Bronchus fibroblast of lung (primary cell): ENCODE results near the gene POLR2E. TPM values are rescaled to one million over a fixed set of nuclear protein-coding genes. Genes with fewer than 3 reads are reported as not detected.

Experiments
- total RNA-seq: library from RNA; depleted of rRNA; stranded (reverse); fragments of >200 nt; gene quantifications from 2 replicates; pipeline ENCODE4 v1.2.3, GENCODE V29; 2015

POLR2E gene
- 300 TPM in 2 replicates for total RNA-seq

DNA sequence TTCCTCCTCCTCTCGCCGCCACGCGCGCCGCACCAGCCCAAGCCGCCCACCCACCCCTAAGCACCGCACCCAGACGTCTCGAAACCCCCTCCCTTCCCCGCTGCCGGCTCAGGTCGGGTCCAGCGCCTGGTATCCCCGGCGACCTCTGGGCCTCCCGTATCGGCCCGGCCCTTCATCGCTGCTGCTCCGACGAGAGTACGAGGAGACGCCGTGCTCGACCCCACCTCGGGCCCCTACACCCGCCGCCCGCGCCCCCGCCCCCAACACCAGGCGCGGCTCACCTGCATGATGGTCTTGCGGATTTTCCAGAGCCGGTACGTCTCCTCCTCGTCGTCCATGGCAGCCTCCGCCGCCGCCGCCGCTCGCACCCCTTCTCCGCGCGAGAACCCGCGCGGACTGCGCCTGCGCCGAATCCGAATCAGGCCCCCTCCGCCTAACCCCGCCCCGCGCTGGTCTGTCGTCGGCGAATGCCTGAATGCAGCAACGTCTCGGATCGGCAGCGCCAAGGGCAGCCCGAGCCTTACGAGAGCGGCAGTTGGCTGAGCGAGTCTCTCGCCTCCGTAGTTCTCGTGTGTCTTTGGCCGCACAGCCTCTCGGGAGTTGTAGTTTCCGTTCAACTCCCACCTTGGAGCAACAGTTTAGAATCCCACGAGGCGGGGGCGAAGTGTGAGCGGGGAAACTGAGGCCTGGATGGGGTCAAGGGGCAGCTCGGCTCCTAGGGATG, at the start of gene POLR2E:
POLR2E (minus strand) TSS at position 398 of the 724 bp plus-strand sequence; CDS start at position 338, 60 bp downstream.

DNA sequence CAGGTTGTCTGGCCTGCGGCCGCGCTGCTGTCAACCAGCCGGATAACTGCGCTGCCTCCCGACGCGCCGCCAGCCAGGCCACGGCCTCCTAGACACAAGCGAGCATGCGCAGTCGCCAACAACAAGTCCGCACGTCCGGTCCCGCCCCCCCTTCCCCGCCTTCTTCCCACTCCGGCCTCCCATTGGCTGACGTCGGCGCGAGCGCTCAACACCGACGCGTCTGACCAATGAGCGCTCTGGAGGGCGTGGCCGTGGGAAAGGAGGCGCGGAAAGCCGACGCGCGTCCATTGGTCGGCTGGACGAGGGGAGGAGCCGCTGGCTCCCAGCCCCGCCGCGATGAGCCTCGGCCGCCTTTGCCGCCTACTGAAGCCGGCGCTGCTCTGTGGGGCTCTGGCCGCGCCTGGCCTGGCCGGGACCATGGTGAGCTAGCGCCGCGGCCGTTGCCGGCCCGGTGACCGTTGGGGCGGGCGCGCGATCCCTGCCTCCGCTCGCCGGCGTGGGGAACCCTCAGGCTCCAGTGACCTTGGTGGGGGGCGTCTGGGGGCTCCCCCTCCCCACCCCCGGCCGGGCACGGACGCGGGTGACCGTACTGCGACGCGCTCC, 8.6 kb upstream of the POLR2E start, which contains the start of gene GPX4:
GPX4 (plus strand) TSS at position 287 of the 603 bp plus-strand sequence; CDS start at position 337, 50 bp downstream.

DNA sequence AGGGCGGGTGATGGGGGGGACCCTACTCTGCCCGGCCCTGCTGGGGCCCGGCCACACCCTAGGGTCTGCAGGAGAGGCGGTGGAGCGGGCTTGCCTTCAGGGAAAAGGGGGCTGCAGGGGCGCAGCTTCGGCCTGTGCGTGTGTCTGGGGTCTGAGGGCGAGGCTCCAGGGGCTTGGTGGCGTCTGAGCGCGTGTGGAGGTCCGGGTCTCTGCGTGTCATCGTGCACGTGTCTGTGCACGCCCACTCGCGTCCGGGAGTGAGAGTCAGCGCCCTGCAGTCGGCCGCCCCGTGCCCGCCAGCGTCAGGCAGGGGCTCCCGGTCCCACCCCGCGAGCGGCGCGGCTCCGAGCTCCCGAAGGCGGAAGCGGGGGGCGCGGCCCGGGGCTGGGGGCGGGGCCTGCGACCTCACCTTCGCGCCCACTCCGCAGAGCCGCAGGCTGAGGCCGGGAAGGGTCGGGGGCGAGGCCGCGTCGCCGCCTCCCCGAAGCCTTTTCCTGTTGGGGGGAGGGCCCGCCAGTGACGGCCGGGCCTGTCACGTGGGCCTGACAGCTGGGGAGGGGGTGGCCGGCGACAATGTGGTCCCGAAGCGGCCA, 28.3 kb downstream of the POLR2E start, which contains the start of gene ARHGAP45:
ARHGAP45 (plus strand) TSS at position 420 of the 593 bp plus-strand sequence. CDS start 239 bp downstream, outside the sequence.

DNA sequence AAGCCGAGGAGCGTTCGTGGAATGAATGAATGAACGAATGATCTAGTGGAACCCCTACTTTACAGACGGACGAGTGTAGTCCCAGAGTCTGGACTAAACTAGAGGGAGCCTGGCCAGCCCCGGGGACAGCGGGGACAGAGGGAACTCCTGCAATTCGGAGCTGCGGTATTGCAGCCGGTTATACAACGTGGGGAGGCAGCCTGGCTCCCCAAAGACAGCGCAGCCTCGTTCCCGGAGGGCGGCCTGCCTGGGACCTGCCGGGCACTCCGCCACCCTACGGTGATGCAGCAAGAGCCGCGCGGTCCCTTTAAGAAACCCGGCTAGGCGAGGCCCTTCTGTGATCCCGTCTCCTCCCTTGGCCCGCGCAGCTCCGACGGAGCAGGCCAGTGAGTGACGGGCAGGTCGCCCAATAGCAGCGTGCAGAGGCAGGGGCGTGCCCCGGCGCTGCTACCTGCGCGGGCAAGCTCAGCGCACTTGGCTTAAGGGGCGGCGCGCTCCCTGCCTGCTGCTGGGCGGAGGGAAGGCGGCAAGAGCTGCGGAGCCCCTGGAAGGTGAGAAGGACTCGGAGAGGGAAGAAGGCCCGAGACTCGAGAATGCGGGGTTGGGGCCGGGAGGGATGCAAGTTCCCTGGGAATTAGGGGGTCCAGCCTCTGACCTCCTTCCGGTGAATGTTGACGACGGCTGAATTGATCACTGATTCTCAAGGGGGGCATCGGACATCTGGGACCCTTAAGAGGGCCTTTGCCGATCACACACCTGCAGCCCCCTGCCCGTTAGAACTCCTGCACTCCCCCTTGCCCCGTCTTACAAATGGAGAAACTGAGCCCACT, 55.3 kb downstream of the POLR2E start, which contains the start of gene ABCA7:
ABCA7 (plus strand) TSS at position 462 of the 830 bp plus-strand sequence. CDS start 1,255 bp downstream, outside the sequence.

Other genes starting within 250 kb of the POLR2E start
- gene ELANE, start 243.1 kb downstream of the POLR2E start, total RNA-seq, result 0.15 and 0.50 TPM in 2 replicates
- gene CFD, start 235.7 kb downstream of the POLR2E start, total RNA-seq, result 7.0 and 7.6 TPM in 2 replicates
- gene MED16, start 202.2 kb downstream of the POLR2E start, total RNA-seq, result 48.6 and 50.4 TPM in 2 replicates
- gene RNU6-9, start 201.9 kb downstream of the POLR2E start, total RNA-seq, result not detected in 2 replicates
- gene R3HDM4, start 182.2 kb downstream of the POLR2E start, total RNA-seq, result 35.1 and 38.0 TPM in 2 replicates
- gene KISS1R, start 178.0 kb downstream of the POLR2E start, total RNA-seq, result not detected in 2 replicates
- gene ARID3A, start 169.3 kb downstream of the POLR2E start, total RNA-seq, result 6.7 and 8.7 TPM in 2 replicates
- gene WDR18, start 111.0 kb downstream of the POLR2E start, total RNA-seq, result 80.5 and 86.7 TPM in 2 replicates
- 0.17 and 3.1 TPM in 2 replicates for gene GRIN3B, start 95.0 kb downstream of the POLR2E start, total RNA-seq
- gene TMEM259, start 74.3 kb downstream of the POLR2E start, total RNA-seq, result 115 and 128 TPM in 2 replicates
- gene RNU6-2, start 73.9 kb downstream of the POLR2E start, total RNA-seq, result not detected in 2 replicates
- gene CNN2, start 68.8 kb downstream of the POLR2E start, total RNA-seq, result 303 and 326 TPM in 2 replicates
- gene ABCA7, start 55.3 kb downstream of the POLR2E start, total RNA-seq, result 2.8 and 3.0 TPM in 2 replicates
- gene ARHGAP45, start 28.2 kb downstream of the POLR2E start, total RNA-seq, result 0.59 and 2.9 TPM in 2 replicates
- 672 and 674 TPM in 2 replicates for gene GPX4, start 8.6 kb upstream of the POLR2E start, total RNA-seq
- 31.4 and 35.2 TPM in 2 replicates for gene SBNO2, start 78.9 kb upstream of the POLR2E start, total RNA-seq
- 67.5 and 69.3 TPM in 2 replicates for gene STK11, start 110.4 kb upstream of the POLR2E start, total RNA-seq
- gene CBARP, start 142.6 kb upstream of the POLR2E start, total RNA-seq, result 1.8 and 2.9 TPM in 2 replicates
- 103 and 108 TPM in 2 replicates for gene ATP5F1D, start 146.4 kb upstream of the POLR2E start, total RNA-seq
- 18.7 and 19.2 TPM in 2 replicates for gene MIDN, start 153.2 kb upstream of the POLR2E start, total RNA-seq
- gene CIRBP, start 174.0 kb upstream of the POLR2E start, total RNA-seq, result 300 and 305 TPM in 2 replicates
- gene FAM174C, start 180.2 kb upstream of the POLR2E start, total RNA-seq, result 57.2 and 66.0 TPM in 2 replicates
- not detected in 2 replicates for gene EFNA2, start 190.5 kb upstream of the POLR2E start, total RNA-seq